GM12801 (cell line): ENCODE results near the gene APCDD1L.

ENCODE experiments used
- TF ChIP-seq, protein P1 (sequence below): IDR thresholded peaks from one replicate; pipeline ENCODE4 v1.5.1; 2011; ENCODE audit warnings: control low read depth; ENCODE audit not compliant: insufficient read length; ENCODE audit errors: extremely low read depth

APCDD1L gene

DNA sequence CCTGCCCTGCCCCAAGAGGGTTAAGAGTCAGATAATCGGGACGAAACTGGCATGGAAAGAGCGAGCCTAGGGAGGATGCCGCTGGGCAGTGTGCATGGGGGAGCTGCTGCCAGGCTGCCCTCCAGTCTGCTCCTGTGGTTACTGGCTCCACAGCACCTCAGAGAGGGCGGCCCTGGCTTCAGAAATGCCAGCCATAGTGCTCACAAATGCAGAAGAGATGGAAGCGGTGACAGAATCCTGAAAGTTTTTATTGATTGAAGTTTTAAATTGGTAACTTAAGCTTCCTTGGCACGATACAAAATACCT is 68.3 kb downstream of the APCDD1L start:
- TF ChIP-seq, protein P1, sequence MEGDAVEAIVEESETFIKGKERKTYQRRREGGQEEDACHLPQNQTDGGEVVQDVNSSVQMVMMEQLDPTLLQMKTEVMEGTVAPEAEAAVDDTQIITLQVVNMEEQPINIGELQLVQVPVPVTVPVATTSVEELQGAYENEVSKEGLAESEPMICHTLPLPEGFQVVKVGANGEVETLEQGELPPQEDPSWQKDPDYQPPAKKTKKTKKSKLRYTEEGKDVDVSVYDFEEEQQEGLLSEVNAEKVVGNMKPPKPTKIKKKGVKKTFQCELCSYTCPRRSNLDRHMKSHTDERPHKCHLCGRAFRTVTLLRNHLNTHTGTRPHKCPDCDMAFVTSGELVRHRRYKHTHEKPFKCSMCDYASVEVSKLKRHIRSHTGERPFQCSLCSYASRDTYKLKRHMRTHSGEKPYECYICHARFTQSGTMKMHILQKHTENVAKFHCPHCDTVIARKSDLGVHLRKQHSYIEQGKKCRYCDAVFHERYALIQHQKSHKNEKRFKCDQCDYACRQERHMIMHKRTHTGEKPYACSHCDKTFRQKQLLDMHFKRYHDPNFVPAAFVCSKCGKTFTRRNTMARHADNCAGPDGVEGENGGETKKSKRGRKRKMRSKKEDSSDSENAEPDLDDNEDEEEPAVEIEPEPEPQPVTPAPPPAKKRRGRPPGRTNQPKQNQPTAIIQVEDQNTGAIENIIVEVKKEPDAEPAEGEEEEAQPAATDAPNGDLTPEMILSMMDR = no peak

DNA sequence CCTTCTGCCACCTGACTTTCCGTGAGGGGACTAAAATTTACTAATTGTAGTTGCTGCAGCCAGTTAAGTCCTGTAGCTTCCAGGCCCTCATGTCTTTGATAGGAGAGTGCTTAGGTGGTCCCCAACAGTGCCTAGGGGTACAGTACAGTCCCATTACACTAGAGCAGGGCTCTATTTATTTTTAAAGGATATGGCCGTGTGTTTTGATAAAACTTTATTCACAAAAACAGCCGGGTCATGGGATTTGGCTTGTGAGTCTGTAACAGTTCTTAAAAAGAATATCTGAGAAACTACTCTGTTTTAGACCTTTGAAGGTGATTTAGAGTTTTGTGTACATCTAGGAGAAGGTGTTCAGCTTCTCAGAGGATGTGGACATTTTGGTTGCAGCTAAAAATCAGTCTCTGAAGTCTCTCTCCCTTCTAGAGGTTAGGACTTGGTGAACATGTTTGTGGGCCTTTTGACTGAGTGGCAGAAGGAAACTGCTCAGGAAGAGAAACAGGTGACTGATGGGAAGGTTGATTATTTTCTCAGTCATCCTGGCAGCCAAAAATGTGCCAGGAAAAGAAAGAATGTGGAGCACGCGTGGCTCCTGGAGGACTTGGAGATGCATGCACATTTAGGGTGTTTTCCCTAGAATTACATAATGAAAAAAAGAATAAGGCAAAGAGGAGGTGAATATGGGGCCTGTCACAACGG is 68.8 kb downstream of the APCDD1L start:
- TF ChIP-seq, protein P1 = no peak

DNA sequence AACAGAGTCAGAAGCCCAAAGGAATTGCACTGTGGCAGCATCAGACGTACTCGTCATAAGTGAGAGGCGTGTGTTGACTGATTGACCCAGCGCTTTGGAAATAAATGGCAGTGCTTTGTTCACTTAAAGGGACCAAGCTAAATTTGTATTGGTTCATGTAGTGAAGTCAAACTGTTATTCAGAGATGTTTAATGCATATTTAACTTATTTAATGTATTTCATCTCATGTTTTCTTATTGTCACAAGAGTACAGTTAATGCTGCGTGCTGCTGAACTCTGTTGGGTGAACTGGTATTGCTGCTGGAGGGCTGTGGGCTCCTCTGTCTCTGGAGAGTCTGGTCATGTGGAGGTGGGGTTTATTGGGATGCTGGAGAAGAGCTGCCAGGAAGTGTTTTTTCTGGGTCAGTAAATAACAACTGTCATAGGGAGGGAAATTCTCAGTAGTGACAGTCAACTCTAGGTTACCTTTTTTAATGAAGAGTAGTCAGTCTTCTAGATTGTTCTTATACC is 70.4 kb downstream of the APCDD1L start:
- TF ChIP-seq, protein P1 = no peak

DNA sequence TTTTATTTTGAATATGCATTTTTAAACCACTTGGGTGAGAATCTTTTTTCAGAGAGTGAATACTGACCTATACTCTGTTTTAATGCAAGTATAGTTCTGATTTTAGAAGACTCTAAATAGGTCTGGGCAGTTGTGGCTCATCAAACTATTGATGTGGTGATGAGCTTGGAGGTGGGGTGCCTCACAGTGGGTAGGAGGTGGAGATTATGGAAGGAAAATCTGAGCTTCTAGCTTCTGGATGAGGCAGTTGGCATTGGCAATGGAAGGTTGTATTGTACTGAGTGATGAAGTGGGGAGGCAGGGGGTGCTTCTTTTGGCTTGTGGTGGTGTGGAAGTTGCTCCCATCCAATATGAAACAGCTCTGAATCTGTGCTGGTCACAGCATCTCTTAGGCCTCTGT is 73.5 kb downstream of the APCDD1L start:
- TF ChIP-seq, protein P1 = no peak

DNA sequence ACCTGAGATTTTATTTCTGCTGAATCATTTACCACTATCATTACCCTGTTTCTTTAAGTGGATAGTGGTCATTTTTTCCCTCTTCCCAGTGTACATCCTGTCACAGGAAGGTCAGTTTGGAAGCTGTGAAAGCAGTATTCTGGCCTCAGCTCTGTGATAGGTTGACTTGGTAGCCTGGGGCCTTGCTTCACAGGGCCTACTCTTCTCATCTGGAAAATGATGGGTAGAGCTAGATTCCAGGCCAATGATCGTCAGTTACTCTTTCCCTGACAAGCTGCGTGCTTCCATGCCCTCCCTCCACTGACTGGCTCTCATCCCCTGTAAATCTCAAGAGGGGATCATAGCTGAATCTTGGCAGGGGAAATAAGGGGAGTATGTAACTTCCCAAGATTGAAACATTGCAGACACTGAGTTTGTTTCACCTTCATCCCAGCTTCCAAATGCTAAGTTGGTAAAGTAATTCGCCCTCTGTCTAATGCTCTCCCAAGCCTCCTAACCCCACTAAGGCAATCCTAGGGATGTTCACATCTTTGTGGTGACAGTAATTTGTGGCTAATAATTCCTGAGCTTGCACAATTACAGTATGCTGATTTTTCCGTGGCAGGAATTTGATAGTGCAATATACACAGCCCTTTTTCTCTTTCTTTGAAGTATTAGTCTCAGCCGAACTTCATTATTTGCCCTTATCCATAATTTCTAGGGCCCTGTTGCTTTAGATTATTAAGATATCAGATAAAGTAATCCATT is 75.0 kb downstream of the APCDD1L start:
- TF ChIP-seq, protein P1 = no peak

DNA sequence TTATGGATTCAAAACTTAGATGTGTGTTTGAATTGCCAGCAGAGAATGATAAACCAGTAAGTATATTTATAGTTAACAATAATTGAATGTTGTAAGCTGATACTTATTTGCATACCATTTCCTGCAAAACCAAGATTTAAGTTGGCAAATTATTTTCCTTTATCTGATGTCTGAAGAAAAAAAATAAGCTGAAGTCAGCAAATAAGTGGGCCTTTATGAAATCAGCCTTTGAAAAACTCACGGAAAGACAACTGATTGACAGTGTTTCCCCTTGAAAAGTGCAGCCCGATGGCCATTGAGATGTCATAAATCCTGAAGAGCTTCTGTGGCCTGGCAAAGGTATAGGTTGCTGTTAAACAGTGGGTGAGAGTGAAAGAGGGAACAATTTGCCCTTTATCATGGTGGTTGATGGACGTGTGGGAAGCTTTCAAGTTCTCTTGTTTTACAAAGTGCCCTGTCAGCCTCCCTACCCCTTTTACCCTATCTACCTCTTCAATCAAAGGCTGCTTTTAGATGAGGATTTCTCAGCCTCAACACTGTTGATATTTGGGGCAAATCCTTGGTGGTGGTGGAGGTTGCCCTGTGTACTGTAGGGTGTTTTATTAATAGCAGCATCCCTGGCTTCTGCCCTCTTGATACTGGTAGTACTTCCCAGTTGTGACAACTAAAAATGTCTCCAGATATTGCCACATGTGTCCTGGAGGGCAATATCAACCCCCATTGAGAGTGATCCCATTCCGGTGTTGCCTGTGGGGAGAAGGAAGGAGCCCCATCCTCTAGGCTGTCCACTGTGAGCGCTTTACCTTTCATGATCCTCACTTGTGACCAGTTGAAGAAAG is 76.0 kb downstream of the APCDD1L start:
- TF ChIP-seq, protein P1 = no peak
